ENCODE data around the gene GNG10.

Gene GNG10

DNA sequence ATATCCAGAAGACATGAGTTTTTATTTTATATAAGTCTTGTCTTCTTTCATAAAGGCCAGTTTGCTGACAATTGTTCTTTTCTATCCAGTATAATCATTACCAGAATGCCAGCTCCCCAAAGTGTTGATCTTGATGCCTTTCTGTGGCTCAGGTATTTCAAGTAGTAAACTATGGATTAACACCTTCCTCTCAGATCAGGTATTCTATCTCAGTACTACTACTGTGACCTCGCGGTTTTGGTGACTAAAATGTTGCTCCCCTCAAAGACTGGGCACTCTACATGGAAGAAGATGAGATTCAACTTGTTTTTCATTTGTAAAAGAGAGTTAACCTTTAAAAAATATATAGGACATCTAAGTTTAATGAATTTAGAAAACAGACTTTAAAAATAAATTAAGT, 58.1 kb downstream of the GNG10 start:
- no peak overlapping the region for H3K4me3 ChIP-seq (ENCODE audit: low read depth, low read length)
